WTC11 (cell line): ENCODE measurements around the gene SH3BP4.

Experiments
- ATF3 ChIP-seq: sonication (generic); formaldehyde crosslinking; conservative IDR thresholded peaks from 2 replicates; pipeline ENCODE4 v1.8.1; 2022; ENCODE audit warnings: mild to moderate bottlenecking, missing genetic modification reagents
- CREB1 ChIP-seq: sonication (generic); formaldehyde crosslinking; IDR thresholded peaks from 2 replicates; pipeline ENCODE4 v1.8.0; 2023; ENCODE audit warnings: mild to moderate bottlenecking, missing genetic modification reagents
- CREM ChIP-seq: sonication (generic); formaldehyde crosslinking; IDR thresholded peaks from 2 replicates; pipeline ENCODE4 v1.8.1; 2022; ENCODE audit warnings: mild to moderate bottlenecking, missing genetic modification reagents, moderate library complexity
- CTCF ChIP-seq: fragments of 200-600 bp; IDR thresholded peaks from 2 replicates; pipeline ENCODE4 v1.8.0; 2022; ENCODE audit warnings: antibody characterized with exemption
- ERG ChIP-seq: fragments of 250-450 bp; sonication (Bioruptor Pico); IDR thresholded peaks from 2 replicates; pipeline ENCODE4 v1.8.0; 2021; ENCODE audit warnings: mild to moderate bottlenecking
- FOXK1 ChIP-seq: sonication (generic); formaldehyde crosslinking; IDR thresholded peaks from 2 replicates; pipeline ENCODE4 v1.8.0; 2022; ENCODE audit warnings: mild to moderate bottlenecking, moderate library complexity, missing genetic modification reagents
- NFE2L1 ChIP-seq: sonication (generic); formaldehyde crosslinking; IDR thresholded peaks from 2 replicates; pipeline ENCODE4 v1.8.1; 2023; ENCODE audit warnings: missing genetic modification reagents
- NR2C2 ChIP-seq: sonication (generic); formaldehyde crosslinking; IDR thresholded peaks from 2 replicates; pipeline ENCODE4 v1.8.0; 2022; ENCODE audit warnings: mild to moderate bottlenecking, missing genetic modification reagents
- NR3C1 ChIP-seq: sonication (generic); formaldehyde crosslinking; conservative IDR thresholded peaks from 2 replicates; pipeline ENCODE4 v1.8.1; 2023; ENCODE audit warnings: low read depth, mild to moderate bottlenecking, missing genetic modification reagents
- STAT6 ChIP-seq: sonication (generic); formaldehyde crosslinking; conservative IDR thresholded peaks from 2 replicates; pipeline ENCODE4 v1.8.1; 2023; ENCODE audit warnings: mild to moderate bottlenecking, low read depth, missing genetic modification reagents, moderate library complexity
- ZNF121 ChIP-seq: sonication (generic); formaldehyde crosslinking; IDR thresholded peaks from 2 replicates; pipeline ENCODE4 v1.8.0; 2023; ENCODE audit warnings: missing genetic modification reagents
- ZNF232 ChIP-seq: sonication (generic); formaldehyde crosslinking; IDR thresholded peaks from 2 replicates; pipeline ENCODE4 v1.8.0; 2022; ENCODE audit warnings: mild to moderate bottlenecking, missing genetic modification reagents
- ZNF317 ChIP-seq: sonication (generic); formaldehyde crosslinking; IDR thresholded peaks from 2 replicates; pipeline ENCODE4 v1.8.1; 2023; ENCODE audit warnings: low read depth, mild to moderate bottlenecking, moderate library complexity, missing genetic modification reagents, borderline replicate concordance
- ZNF532 ChIP-seq: fragments of 250-450 bp; sonication (Bioruptor Pico); IDR thresholded peaks from 2 replicates; pipeline ENCODE4 v1.9.0; 2021; ENCODE audit warnings: mild to moderate bottlenecking, borderline replicate concordance

DNA sequence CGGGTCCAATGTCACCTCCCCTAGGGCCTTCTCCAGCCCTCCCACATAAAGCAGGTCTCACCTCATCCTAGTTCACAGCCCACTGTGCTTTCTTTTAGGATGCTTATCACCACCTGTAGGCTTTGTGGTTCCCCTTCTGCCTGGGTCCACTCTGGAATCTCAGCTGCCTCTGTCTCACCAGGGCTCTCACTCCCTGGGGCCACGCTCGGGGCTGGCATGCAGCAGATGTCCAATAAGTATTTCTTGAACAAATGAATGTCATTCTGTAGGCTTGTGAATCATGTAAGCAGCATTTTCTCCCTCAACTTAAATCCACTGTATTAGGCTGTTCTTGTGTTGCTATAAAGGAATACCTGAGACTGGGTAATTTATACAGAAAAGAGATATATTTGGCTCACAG, 4.3 kb upstream of the SH3BP4 start:
- TF ChIP-seq CTCF (no peak), ZNF121 (CRISPR knock-in tag) (no peak), ZNF317 (CRISPR knock-in tag) (no peak), NR3C1 (CRISPR knock-in tag) (no peak), NR2C2 (CRISPR knock-in tag) (no peak), ERG (CRISPR knock-in tag) (no peak), FOXK1 (CRISPR knock-in tag) (no peak), ZNF532 (no peak), ZNF232 (no peak), STAT6 (no peak), ATF3 (CRISPR knock-in tag) (no peak), CREB1 (no peak), NFE2L1 (CRISPR knock-in tag) (no peak), CREM (CRISPR knock-in tag) (no peak)
